SK-N-SH (cell line): Measurements from ENCODE around the gene ACAP3. TPM values are rescaled to one million over a fixed set of nuclear protein-coding genes. Genes with fewer than 3 reads are reported as not detected.

Experiments used
- CTCF ChIA-PET: fragments of 300-600, 350-600 bp; formaldehyde crosslinking; extraction: SDS; loops from one replicate; lab custom pipeline; 2021; lab: Yijun Ruan, JAX
- POLR2A ChIA-PET: fragments of 350-600 bp; sonication (Branson Sonifier 250); formaldehyde crosslinking; extraction: SDS; loops from one replicate; lab custom pipeline; 2020; ENCODE audit warnings: antibody characterized with exemption, inconsistent platforms; lab: Yijun Ruan, JAX
- DNase-seq: peaks from one replicate; pipeline ENCODE4 v3.0.0; 2012
- H2AFZ ChIP-seq: fragments of 200-600 bp; sonication (generic); 2 replicates; pipeline ENCODE4 v1.8.1; 2016; ENCODE audit warnings: antibody characterized with exemption, mild to moderate bottlenecking, low read depth
- H3F3A ChIP-seq: fragments of 200-600 bp; sonication (generic); replicated peaks from 2 replicates; pipeline ENCODE3; 2016; ENCODE audit warnings: antibody characterized with exemption, mild to moderate bottlenecking; ENCODE audit not compliant: insufficient read depth
- H3K27ac ChIP-seq, 2 experiments: fragments of 200-500 bp in 1 of 2; fragments of 200-600 bp in 1 of 2; sonication (Bioruptor generic) in 1 of 2; sonication (generic), shearing (Covaris generic) in 1 of 2; 2 replicates each; pipeline versions ENCODE4 v1.5.1 to v1.6.1; 2014 to 2016; ENCODE audit warnings: low read depth in 2 of 2, inconsistent platforms in 1 of 2, low read length in 1 of 2, mild to moderate bottlenecking in 1 of 2, mixed read lengths in 1 of 2
- H3K27me3 ChIP-seq: fragments of 200-600 bp; sonication (generic), shearing (Covaris generic); 2 replicates; pipeline ENCODE4 v1.6.1; 2016; ENCODE audit warnings: mixed run types; ENCODE audit not compliant: insufficient read depth
- H3K36me3 ChIP-seq, 2 experiments: fragments of 200-500 bp in 1 of 2; fragments of 200-600 bp in 1 of 2; sonication (Bioruptor generic) in 1 of 2; sonication (generic) in 1 of 2; replicated peaks in 1 of 2; 2 replicates each; pipeline versions ENCODE3 to v1.5.1; 2014 to 2016; ENCODE audit warnings: low read length in 1 of 2, mild to moderate bottlenecking in 1 of 2; ENCODE audit not compliant: insufficient read depth in 2 of 2, control insufficient read depth in 1 of 2
- H3K4me1 ChIP-seq, 2 experiments: fragments of 200-500 bp in 1 of 2; fragments of 200-600 bp in 1 of 2; sonication (Bioruptor generic) in 1 of 2; sonication (generic), shearing (Covaris generic) in 1 of 2; 2 replicates each; pipeline versions ENCODE4 v1.5.1 to v1.6.1; 2014 to 2016; ENCODE audit warnings: low read depth in 1 of 2, low read length in 1 of 2, mixed run types in 1 of 2; ENCODE audit not compliant: insufficient read depth in 2 of 2, control insufficient read depth in 1 of 2
- H3K4me2 ChIP-seq: fragments of 200-600 bp; sonication (generic), shearing (Covaris generic); 2 replicates; pipeline ENCODE4 v1.6.1; 2017; ENCODE audit warnings: mixed run types
- H3K4me3 ChIP-seq, 2 experiments: fragments of 200-500 bp in 1 of 2; fragments of 200-600 bp in 1 of 2; sonication (Bioruptor generic) in 1 of 2; sonication (generic), shearing (Covaris generic) in 1 of 2; 2 replicates each; pipeline versions ENCODE4 v1.5.1 to v1.8.1; 2014 to 2016; ENCODE audit warnings: low read depth in 2 of 2, inconsistent platforms in 1 of 2, low read length in 1 of 2, mild to moderate bottlenecking in 1 of 2, mixed read lengths in 1 of 2, moderate library complexity in 1 of 2
- H3K79me2 ChIP-seq: fragments of 200-600 bp; sonication (generic); 2 replicates; pipeline ENCODE4 v1.8.1; 2017; ENCODE audit warnings: mild to moderate bottlenecking; ENCODE audit not compliant: insufficient read depth
- H3K9ac ChIP-seq: fragments of 200-600 bp; sonication (generic); 2 replicates; pipeline ENCODE4 v1.6.1; 2017; ENCODE audit warnings: mixed run types
- H3K9me2 ChIP-seq: fragments of 200-600 bp; sonication (generic); 2 replicates; pipeline ENCODE4 v1.6.1; 2017; ENCODE audit warnings: mixed run types
- H3K9me3 ChIP-seq: fragments of 200-600 bp; sonication (generic); 2 replicates; pipeline ENCODE4 v1.6.1; 2017; ENCODE audit warnings: mixed run types, mild to moderate bottlenecking, moderate library complexity
- H4K20me1 ChIP-seq: fragments of 200-600 bp; sonication (generic); 2 replicates; pipeline ENCODE4 v1.6.1; 2017; ENCODE audit warnings: mild to moderate bottlenecking, mixed run types; ENCODE audit not compliant: insufficient read depth
- CTCF ChIP-seq: fragments of 200-600 bp; sonication (generic); IDR thresholded peaks from 2 replicates; pipeline ENCODE4 v1.6.1; 2017; ENCODE audit warnings: antibody characterized with exemption, mild to moderate bottlenecking, moderate library complexity
- EP300 ChIP-seq, 2 experiments: IDR thresholded peaks; 2 replicates each; pipeline versions ENCODE4 v1.4.0 to v1.6.1; 2012; ENCODE audit warnings: borderline replicate concordance in 1 of 2, low read depth in 1 of 2, low read length in 1 of 2
- EZH2phosphoT487 ChIP-seq: fragments of 200-600 bp; sonication (generic); IDR thresholded peaks from 2 replicates; pipeline ENCODE4 v1.6.1; 2017; ENCODE audit warnings: low read depth, mixed run types, mild to moderate bottlenecking, antibody characterized with exemption, moderate library complexity, borderline replicate concordance
- FOXJ3 ChIP-seq: sonication (generic); formaldehyde crosslinking; IDR thresholded peaks from 2 replicates; pipeline ENCODE4 v1.5.1; 2020; ENCODE audit warnings: mild to moderate bottlenecking, missing genetic modification reagents
- GABPA ChIP-seq: IDR thresholded peaks from 2 replicates; pipeline ENCODE4 v1.4.0; 2012; ENCODE audit warnings: low read depth, mild to moderate bottlenecking
- GATA2 ChIP-seq: sonication (generic); formaldehyde crosslinking; IDR thresholded peaks from 2 replicates; pipeline ENCODE4 v1.5.0; 2020; ENCODE audit warnings: mild to moderate bottlenecking, missing genetic modification reagents
- IRF3 ChIP-seq: fragments of 150-350 bp; IDR thresholded peaks from 2 replicates; pipeline ENCODE4 v1.6.1; 2016; ENCODE audit warnings: mild to moderate bottlenecking, low read depth, low read length
- MXI1 ChIP-seq: IDR thresholded peaks from 2 replicates; pipeline ENCODE4 v1.6.1; 2012; ENCODE audit warnings: mild to moderate bottlenecking, low read depth, low read length, improper control_type of control experiment
- NRF1 ChIP-seq: IDR thresholded peaks from 2 replicates; pipeline ENCODE4 v1.6.1; 2012; ENCODE audit warnings: low read depth, mild to moderate bottlenecking, low read length
- POLR2AphosphoS5 ChIP-seq: IDR thresholded peaks from 2 replicates; pipeline ENCODE4 v1.6.1; 2012; ENCODE audit warnings: low read depth, low read length
- RAD21 ChIP-seq: IDR thresholded peaks from 2 replicates; pipeline ENCODE4 v1.6.1; 2012; ENCODE audit warnings: mild to moderate bottlenecking, low read length
- REST ChIP-seq: IDR thresholded peaks from 2 replicates; pipeline ENCODE4 v1.6.1; 2012; ENCODE audit warnings: mild to moderate bottlenecking, low read depth, low read length, moderate library complexity
- SIN3A ChIP-seq: IDR thresholded peaks from 2 replicates; pipeline ENCODE4 v1.6.1; 2012; ENCODE audit warnings: low read depth, mild to moderate bottlenecking, low read length, moderate library complexity, borderline replicate concordance
- TAF1 ChIP-seq: IDR thresholded peaks from 2 replicates; pipeline ENCODE4 v1.6.1; 2012; ENCODE audit warnings: low read depth, mild to moderate bottlenecking, low read length, moderate library complexity, borderline replicate concordance
- USF1 ChIP-seq: IDR thresholded peaks from 2 replicates; pipeline ENCODE4 v1.4.0; 2012; ENCODE audit warnings: low read depth, borderline replicate concordance
- ZBTB33 ChIP-seq: IDR thresholded peaks from 2 replicates; pipeline ENCODE4 v1.4.0; 2012; ENCODE audit warnings: low read depth, borderline replicate concordance
- WGBS: methylation state at CpG from one replicate; pipeline ENCODE4 v1.1.6; 2017; ENCODE audit warnings: low lambda C conversion rate; 5-methylcytosine and 5-hydroxymethylcytosine counted together
- polyA plus RNA-seq, 3 experiments: library from polyadenylated mRNA; depleted of rRNA; stranded (reverse); fragments of >200 nt; gene quantifications; 2 replicates each; pipeline ENCODE4 v1.2.3, GENCODE V29; 2012

Gene ACAP3
- polyA plus RNA-seq, 1 of the 3 experiments (the other 2 are of a cell fraction) = 51.7 TPM

GRCh38 chr1:1245817-1246576, 61.7 kb downstream of the ACAP3 start:
- Histone ChIP-seq H3K4me3 (no peak overlapping the region), H3K4me2 (no peak overlapping the region)
- DNase-seq = no peak

More at GRCh38 chr1:1245817-1246576, 61.7 kb downstream of the ACAP3 start:
- no peaks in the 10 kb centered on the region for H3K27me3 ChIP-seq
- TF ChIP-seq IRF3 (no peak), CTCF (no peak), GABPA (no peak), USF1 (no peak), TAF1 (no peak), RAD21 (no peak), REST (no peak), EP300 (IDR thresholded peaks at IDR 0.05; ENCODE audit: borderline replicate concordance in 1 of 2, low read depth in 1 of 2, low read length in 1 of 2) (no peak), POLR2AphosphoS5 (no peak), EZH2phosphoT487 (no peak), ZBTB33 (no peak), SIN3A (no peak), FOXJ3 (CRISPR knock-in tag) (no peak), MXI1 (no peak), GATA2 (no peak), NRF1 (no peak)
- no peaks in the 10 kb centered on the region for H3K9me2 ChIP-seq
- H3K4me1 ChIP-seq = no peaks in the 10 kb centered on the region; a peak in 1 of 4 replicates
- POLR2A ChIA-PET = no interaction called here
- H3F3A ChIP-seq = no peaks in the 10 kb centered on the region
- H2AFZ ChIP-seq = no peak overlapping the region
- CTCF ChIA-PET = interaction anchor here (1.2 to 3.3 kb wide), 2 partner anchors 9 to 124 kb away, joined by 3 to 19 read pairs; no protein-coding TSS in a partner anchor
- no peaks in the 10 kb centered on the region for H3K79me2 ChIP-seq
- no peaks in the 10 kb centered on the region for H4K20me1 ChIP-seq
- no peaks in the 10 kb centered on the region for H3K36me3 ChIP-seq
- H3K27ac ChIP-seq = no peak overlapping the region
- H3K9me3 ChIP-seq = no peaks in the 10 kb centered on the region
- 33% methylated on average over 8 of the region's 45 CpGs for WGBS
- H3K9ac ChIP-seq = no peak overlapping the region
